Stimulated activated CD4-positive, alpha-beta T cell treated with anti-CD3 and anti-CD28 coated beads, TNF-alpha, amount 100 ng/mL, for 48 hours (primary cell): ENCODE data around the gene SNRPD1.
A peak's percentile ranks its signal among the peaks of the same experiment; 100 is the strongest.
"Not testable (repeated sequence)": the region's sequence is repeated elsewhere in the genome, so short reads cannot be mapped to it uniquely, and the experiment has no call there.

Experiments
- DNase-seq, 3 donors: peaks; one replicate each; pipeline ENCODE4 v3.0.0-alpha.2; 2020; ENCODE audit warnings: low read depth in 3 of 3

The SNRPD1 gene

DNA sequence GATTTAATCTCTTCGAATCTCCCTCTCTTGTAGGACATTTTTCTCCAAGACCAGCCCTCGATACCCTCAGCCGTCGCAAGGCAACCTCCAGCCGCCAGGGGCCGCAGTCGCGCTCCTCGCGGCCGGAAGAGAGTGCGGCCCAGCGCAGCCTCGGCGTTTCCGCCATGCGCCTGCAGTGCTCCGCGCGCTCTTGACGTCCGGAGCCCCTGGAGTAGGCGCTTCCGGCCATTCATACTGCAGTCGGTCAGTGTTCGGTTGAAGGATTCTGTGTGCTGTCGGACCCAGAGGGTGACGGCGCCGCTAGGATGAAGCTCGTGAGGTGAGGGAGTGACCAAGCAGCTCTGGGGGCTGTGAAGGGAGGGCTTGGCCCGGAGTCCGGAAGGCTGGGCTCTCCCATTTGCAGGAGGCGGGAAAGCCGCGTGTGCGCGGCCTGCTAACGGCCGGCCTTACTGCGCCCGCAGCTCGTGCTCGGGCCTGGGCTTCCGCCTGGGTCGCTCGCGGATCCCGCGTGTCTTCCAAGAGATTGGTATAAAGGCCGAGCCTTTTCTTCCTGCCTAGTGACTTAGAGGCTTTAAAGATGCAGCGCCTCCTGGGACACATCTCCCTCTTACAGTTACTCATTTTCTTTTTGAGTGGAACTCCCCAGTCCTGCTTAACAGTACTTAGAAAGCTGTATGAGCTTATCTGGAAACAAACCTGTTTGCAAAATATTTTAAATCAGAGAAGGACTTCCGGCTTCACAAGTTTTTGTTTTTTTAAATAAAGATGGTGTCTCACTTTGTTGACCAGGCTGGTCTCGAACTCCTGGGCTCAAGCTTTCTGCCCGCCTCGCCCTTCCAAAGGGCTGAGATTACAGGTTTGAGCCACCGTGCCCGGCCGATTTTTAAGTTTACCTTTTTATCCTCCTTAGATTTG is at the start of gene SNRPD1:
SNRPD1 (plus strand) TSS at position 190 of the 915 bp plus-strand sequence; CDS start at position 306, 116 bp downstream.
- peak; percentile 80 to 85 (median 85) for DNase-seq

DNA sequence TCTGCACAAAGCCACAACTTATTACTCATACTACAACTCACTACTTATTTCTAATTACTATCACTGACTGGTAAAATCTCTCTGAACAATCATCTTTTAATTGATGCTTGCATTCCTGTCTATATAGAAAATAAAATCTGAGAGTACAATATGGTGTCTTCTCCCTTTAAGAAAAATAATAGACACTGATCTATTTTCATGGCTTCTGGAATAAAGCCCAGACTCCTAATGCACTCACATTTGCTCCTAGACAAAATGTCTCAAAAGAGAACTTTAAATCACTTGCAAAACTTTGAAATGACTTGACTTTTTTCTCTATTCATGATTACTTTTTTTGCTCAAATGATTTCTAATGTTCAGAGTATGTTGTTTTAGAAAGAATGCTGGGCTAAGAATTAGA is 40.3 kb upstream of the SNRPD1 start:
- no peak for DNase-seq

DNA sequence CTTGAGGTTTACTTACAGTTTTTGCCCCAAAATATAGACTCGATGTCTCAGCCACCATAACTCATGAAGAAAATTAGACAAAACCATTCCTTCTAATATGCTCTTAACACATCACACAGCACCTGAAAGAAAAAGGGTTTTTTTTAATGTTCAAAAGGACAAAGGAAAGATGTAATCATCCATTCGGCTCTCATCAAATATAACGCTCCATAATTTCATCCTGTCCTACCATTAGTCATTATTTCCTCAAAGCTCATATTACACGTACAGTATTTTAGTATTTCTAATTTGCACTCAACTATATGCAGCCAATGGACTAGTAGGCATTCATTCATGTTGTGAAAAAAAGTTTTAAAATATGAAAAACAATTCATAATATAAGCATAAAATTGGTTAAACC is 36.5 kb upstream of the SNRPD1 start:
- DNase-seq, result no peak

DNA sequence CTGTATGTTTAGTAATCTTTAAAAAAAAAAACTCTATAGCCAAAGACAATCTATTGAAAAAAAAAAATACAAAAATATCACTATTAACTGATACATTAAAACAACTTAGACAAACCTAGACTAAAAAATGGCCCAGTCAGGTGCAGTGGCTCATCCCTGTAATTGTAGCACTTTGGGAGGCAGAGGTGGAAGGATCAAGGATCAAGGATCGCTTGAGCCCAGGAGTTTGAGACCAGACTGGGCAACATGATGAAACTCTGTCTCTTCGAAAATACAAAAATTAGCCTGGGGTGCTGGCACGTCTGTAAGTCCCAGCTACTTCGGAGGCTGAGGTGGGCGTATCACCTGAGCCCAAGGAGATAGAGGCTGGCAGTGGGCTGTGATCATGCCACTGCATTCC is 27.7 kb upstream of the SNRPD1 start:
- no peak for DNase-seq

DNA sequence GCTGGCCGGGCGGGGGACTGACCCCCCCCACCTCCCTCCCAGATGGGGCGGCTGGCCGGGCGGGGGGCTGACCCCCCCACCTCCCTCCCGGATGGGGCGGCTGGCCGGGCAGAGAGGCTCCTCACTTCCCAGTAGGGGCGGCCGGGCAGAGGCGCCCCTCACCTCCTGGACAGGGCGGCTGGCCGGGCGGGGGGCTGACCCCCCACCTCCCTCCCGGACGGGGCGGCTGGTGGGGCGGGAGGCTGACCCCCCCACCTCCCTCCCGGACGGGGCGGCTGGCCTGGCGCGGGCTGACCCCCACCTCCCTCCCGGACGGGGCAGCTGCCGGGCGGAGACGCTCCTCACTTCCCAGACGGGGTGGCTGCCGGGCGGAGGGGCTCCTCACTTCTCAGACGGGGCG is 19.8 kb upstream of the SNRPD1 start:
- DNase-seq, result not testable (repeated sequence)

DNA sequence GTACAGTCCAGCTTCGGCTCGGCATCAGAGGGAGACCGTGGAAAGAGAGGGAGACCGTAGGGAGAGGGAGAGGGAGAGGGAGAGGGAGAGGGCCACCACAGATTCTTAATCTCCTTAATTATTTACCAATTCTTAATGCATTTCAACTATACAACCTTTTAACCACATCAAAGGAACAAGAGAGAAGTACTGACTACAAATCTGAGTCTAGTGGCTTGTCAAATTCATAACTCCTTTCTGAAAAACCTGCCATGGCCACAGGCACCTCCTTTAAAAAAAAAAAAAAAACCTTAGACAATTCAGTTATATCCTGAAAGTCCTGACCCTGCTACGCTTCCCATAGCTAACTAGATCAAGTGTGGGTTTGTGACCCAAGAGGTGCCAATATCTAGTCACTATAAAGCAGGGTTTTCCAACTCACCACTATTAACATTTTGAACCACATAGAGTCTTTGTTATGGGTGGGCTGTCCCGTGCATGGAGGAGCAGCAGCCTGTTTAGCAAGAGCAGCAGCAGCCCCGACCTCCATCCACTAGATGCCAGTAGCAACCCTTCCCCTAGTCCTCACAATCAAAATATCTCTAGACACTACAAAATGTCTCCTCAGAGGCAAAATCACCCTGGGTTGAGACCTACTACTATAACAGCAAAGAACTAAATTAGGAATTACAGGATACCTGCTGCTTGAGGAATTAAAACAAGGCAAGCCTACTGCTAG is 18.4 kb upstream of the SNRPD1 start:
- no peak for DNase-seq

DNA sequence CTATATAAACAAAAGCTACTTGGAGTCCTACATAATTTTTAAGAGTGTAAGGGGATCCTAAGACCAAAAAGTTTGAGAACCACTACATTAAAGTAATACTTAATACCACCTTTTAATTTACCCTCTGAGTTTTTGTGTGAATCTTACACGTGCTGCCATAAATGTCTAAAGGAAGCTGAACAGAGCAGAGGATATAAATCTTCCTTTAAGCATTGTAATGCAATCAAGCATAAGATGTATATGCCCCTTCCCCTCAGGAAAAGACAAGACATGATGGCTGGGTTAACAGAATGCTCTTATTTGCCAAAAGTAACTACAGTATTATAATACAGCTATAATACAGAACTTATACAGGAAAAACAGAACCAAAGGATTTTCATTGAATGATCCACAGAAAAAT is 14.5 kb upstream of the SNRPD1 start:
- DNase-seq, result no peak

DNA sequence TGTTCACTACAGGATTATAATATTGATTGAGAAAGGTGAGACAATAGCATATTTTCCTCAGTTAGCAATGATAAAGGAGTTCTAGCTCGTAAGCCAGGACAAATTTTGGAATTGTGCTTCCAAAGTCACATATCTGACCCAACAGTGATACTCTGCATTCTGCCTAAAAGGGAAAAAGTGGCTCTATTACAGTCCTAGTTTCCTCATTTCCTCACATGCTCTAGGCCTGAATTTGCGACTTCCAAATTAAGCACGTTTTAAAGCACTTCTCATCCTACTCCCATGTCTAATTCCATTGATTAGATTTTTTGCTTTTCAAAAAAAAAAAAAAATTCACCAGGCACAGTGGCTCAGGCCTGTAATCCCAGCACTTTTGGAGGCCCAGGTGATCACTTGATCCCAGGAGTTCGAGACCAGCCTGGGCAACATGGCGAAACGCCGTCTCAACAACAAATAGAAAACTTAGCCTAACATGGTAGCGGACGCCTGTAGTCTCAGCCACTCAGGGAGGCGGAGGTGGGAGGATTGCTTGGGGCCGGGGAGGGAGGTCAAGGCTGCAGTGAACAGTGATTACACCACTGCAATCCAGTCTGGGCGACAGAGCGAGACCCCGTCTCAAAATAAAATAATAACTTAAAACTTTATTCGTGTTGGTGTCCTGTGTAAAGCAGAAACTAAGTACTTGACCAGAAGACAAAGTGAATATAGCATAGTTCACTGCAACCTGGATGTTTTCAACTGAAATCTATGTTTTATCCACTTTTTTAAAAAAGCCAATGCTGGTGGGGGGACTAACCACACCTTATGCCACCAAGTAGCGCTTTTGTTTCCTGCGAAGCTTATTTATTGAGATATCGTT is 13.2 kb upstream of the SNRPD1 start:
- no peak for DNase-seq

DNA sequence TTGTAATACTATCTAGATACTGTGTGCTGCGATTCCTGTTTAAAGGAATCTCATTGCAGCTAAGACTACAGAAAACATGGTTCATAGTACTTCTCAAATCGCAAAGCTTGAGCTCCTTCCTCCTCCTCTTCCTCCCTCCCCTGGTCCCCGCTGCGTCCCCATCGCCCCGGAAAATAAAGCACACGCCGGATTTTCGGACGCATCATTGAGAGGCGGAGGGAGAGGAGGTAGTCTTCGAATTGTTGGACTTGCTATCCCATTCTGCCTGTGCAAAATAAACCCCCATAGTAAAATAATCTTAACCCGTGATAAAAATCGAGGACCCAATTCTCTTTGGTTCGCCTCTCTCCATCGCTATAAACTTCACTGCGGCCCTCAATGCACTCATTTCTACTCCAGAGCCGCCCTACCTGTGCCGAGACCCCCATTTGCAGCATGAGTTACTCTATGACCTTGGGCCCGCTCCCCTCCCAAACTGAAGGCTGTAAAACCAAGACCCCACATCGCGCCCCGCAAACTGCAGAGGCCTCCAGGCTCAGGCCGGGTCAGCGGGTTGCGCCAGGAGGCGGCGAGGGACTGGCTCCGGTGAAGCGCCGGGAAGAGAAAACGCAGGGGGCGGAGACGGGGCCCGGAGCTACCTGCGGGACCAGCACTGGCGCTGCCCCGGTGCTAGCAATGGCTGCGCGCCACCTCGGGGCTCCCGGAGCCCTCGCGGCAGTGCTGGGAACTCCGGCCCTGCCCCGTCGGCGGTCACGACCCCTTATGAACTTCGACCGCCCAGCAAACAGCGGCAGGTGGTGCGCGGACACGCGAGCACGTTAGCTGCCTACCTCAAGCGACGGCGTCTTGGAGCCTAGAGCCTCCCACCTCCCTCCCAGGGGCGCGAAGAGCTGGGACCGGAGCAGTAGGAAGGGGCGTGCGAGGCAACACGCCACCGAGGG is 12.3 kb upstream of the SNRPD1 start:
- DNase-seq, result peak in 2 of 3 donors; percentile 37 to 45

DNA sequence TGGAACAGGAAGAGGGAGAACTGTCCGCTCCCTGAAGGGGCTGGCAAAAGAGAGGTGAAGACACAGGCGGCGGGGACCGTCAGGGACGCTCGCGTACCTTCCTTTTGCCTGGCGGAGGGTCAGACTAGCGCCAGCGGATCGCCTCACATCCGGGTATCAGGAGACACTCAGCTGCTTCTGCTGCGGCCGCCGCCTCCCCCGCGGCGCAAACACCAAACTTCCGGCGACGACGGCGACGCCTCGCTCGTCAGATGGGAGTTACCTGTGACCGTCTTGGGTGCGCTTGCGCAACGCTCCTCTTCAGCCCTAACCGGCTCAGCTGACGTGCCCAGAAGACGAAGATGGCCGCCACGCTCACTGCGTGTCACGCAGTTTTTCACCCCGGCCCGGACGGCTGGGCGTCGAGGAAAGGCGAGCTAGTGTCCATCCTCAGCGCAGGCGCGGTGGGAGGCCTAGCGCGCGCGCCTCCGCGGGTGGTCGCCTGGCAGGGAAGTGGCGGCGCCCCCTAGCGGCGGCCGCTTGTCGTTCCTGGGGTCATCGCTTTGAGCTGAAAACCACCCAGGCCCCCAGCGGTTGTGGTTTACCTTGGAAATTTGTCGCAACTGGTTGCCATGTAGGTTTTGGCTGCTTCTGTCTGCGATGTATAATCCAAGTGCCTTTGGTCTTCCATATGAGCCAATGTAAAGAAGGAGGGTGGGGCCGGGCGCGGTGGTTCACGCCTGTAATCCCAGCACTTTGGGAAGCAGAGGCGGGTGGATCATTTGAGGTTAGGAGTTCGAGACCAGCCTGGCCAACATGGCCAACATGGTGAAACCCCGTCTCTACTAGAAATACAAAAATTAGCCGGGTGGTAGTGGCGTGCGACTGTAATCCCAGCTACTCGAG is 11.3 kb upstream of the SNRPD1 start, which contains the start of gene ESCO1:
ESCO1 (minus strand) TSS at position 179 of the 885 bp plus-strand sequence. CDS start 25,861 bp downstream, outside the sequence.
- peak; percentile 85 to 95 (median 88) for DNase-seq

DNA sequence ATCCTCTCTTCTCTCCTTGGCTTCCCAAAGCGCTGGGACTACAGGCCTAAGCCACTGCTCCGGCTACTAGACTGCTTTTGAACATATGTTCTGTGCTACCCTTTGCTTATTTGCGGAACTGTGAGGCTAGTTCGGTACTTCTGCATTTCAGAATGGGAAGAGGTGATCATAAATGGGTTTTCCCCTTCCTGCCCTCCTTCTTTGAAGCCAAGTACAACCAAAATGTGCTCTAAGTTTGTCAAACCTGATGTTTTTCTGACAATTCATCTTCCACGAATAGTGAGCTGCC is 9.9 kb upstream of the SNRPD1 start:
- no peak for DNase-seq

DNA sequence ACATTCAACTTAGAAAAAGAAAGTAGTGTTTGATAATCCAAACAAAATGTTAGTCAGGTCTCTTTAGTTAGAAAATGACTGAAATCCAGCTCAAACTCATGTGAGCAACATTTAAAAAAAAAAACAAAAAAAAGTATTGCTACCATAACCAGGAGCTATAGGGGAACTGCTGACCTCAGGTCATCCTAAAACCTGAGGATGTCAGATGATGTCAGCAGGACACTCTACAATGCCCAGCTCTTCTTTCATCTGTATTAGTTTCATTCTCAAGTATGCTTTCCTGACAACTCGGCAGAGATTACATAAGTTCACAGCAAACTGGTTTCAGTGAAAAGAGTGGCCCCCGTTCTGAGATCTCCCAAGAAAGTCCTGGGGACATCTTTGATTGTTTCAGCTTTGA is 7.4 kb upstream of the SNRPD1 start:
- DNase-seq, result no peak

DNA sequence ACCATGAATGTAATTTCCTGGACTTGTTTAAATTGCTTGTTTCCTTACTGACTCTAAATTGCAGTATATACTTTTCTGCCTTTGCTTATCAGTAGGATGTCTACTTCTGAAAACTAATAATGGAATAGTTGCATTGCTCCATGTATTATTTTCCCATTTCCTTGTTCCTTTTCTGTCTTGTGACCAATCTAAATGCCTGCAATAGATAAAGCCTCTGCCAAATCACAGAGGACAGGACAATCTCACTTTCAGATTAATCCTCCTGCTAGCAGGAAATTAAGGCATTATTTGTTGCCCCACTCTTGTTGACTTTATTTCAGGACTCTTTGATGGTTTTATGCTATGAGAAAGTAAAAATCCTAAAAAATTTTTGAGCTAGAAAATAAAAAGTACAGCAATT is 6.9 kb upstream of the SNRPD1 start:
- DNase-seq, result no peak

DNA sequence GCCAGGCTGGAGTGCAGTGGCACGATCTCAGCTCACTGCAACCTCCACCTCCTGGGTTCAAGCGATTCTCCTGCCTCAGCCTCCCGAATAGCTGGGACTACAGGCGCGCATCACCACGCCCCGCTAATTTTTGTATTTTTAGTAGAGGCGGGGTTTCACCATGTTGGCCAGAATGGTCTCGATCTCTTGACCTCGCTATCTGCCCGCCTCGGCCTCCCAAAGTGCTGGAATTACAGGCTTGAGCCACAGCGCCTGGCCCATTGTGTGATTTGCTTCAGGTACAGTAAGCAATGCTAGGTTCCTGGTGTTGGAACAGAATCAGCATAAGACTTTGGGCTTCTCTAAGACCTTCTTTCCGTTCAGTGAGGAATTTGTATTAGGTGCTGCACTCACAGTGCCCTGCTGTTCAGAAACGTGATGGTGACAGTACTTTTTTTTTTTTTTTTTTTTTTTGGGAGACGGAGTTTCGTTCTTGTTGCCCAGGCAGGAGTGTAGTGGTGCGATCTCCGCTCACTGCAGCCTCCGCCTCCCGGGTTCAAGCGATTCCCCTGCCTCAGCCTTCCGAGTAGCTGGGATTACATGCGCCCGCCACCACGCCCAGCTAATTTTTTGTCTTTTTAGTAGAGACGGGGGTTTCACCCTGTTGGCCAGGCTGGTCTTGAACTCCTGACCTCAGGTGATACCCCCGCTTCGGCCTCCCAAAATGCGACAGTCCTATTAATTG is 551 bp upstream of the SNRPD1 start:
- DNase-seq, result not testable (repeated sequence)

DNA sequence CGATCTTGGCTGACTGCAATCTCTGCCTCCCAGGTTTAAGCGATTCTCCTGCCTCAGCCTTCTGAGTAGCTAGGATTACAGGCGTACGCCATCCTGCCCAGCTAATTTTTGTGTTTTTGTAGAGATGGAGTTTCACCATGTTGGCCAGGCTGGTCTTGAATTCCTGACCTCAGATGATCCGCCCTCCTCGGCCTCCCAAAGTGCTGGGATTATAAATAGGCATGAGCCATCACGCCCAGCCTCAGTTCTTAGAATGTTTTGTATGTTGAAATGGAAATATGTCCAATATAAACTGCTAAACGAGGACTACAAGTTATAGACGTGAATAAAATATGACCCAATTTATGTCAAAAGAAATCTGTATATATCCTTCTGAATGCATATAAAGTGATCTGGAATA is 9.5 kb downstream of the SNRPD1 start:
- not testable (repeated sequence) for DNase-seq

DNA sequence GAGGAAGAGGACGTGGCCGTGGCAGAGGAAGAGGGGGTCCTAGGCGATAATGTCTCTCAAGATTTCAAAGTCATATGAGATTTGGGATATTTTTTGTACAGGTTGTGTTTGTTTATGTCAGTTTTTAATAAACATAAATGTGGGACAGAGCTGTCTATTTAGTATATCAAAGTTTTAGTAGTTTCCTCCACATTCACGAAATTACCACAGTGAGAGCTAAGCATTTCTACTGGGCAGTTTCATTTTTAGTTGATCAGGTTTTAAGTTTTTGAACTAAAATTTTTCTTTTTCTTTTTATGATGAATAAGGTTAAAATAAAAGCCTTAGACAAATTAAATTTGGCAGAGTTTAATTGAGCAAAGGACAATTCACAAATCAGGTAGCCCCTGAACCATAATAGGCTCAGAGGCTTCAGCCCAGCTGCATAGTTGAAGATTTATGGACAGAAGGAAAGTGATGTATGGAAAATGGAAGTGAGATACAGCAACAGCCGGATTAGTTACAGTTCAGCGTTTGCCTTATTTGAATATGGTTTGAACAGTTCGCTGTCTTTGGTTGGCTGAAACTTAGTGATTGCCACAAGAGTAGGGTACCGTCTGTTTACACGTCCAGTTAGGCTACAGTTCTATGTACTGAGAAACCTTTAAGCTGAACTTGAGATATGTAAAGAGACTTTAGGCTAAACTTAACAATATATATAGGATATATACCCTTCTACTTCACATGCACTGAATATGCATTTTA is 17.1 kb downstream of the SNRPD1 start:
- DNase-seq, result no peak

DNA sequence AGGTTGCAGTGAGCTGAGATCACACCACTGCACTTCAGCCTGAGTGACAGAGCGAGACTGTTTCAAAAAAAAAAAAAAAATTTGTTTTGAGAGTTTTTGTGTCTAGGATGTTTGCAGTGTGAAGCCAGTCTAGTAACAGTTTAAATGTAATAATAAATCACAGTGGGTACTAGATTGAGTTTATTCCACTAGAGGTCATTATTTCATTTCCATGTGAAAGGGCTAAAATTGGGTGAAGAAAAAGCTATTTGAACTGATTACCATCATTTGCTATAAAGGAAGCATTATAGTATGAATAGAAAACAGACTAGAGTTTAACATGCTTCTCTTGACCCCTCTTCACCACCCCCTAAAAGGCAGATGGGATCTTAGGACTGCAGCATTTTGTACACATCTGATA is 20.3 kb downstream of the SNRPD1 start:
- DNase-seq, result no peak

DNA sequence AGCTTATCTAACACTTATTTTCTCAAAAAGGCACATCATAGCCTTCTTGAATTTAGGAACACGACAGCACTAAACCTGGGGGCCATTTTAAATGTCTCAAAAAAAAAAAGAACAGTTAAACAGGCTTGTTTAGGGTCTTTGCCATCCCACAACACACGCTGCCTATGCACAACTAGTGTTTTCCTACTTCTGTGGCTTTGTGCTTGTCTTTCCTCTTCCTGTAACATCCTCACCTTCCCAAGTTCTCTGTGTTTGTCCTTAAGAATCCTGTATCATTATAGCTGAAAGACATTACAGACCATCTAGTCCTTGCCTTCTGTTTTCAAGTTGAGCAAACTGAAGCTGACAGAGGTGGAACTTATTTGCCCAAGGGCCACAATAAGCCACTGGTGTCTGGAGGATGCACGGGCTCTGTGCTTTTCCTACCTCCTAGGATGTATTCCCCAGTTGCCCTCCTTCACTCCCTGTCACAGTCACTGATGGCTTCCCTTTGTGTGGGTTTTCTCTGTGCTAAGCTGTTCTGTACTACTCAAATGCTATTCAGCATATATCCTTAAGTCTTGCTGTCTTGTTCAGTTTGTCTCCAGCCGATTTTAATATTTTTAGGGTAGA is 22.6 kb downstream of the SNRPD1 start:
- no peak for DNase-seq
